WTC11 (cell line): ENCODE results near the gene FAM181A.

Experiments
- ARID4B ChIP-seq: sonication (generic); formaldehyde crosslinking; IDR thresholded peaks from 2 replicates; pipeline ENCODE4 v1.8.0; 2023; ENCODE audit warnings: missing genetic modification reagents, mild to moderate bottlenecking, borderline replicate concordance
- CTCF ChIP-seq: fragments of 200-600 bp; IDR thresholded peaks from 2 replicates; pipeline ENCODE4 v1.8.0; 2022; ENCODE audit warnings: antibody characterized with exemption
- NFYB ChIP-seq: sonication (generic); formaldehyde crosslinking; conservative IDR thresholded peaks from 2 replicates; pipeline ENCODE4 v1.8.0; 2022; ENCODE audit warnings: low read depth, missing genetic modification reagents
- NR2C2 ChIP-seq: sonication (generic); formaldehyde crosslinking; IDR thresholded peaks from 2 replicates; pipeline ENCODE4 v1.8.0; 2022; ENCODE audit warnings: mild to moderate bottlenecking, missing genetic modification reagents
- SP1 ChIP-seq: sonication (generic); formaldehyde crosslinking; conservative IDR thresholded peaks from 2 replicates; pipeline ENCODE4 v1.8.1; 2022; ENCODE audit warnings: missing genetic modification reagents
- TEAD4 ChIP-seq: sonication (generic); formaldehyde crosslinking; IDR thresholded peaks from 2 replicates; pipeline ENCODE4 v1.8.0; 2022; ENCODE audit warnings: mild to moderate bottlenecking, missing genetic modification reagents
- USF2 ChIP-seq: sonication (generic); formaldehyde crosslinking; IDR thresholded peaks from 2 replicates; pipeline ENCODE4 v1.8.1; 2023; ENCODE audit warnings: mild to moderate bottlenecking, missing genetic modification reagents, moderate library complexity
- ZNF232 ChIP-seq: sonication (generic); formaldehyde crosslinking; IDR thresholded peaks from 2 replicates; pipeline ENCODE4 v1.8.0; 2022; ENCODE audit warnings: mild to moderate bottlenecking, missing genetic modification reagents

GRCh38 chr14:93974833-93975232 lies 47.7 kb downstream of the FAM181A start:
- TF ChIP-seq CTCF (no peak), ZNF232 (CRISPR knock-in tag) (no peak), SP1 (no peak), NFYB (no peak), ARID4B (CRISPR knock-in tag) (no peak), USF2 (CRISPR knock-in tag) (no peak), TEAD4 (CRISPR knock-in tag) (no peak), NR2C2 (CRISPR knock-in tag) (no peak)
